GM19351 (cell line): Measurements from ENCODE around the gene TEX11.
A peak's percentile ranks its signal among the peaks of the same experiment; 100 is the strongest.
"Not testable (repeated sequence)": the region's sequence is repeated elsewhere in the genome, so short reads cannot be mapped to it uniquely, and the experiment has no call there.

ENCODE experiments used
- ATAC-seq: cut with Tn5 transposase; IDR thresholded peaks from one replicate; pipeline ENCODE4 v1.9.1; 2021; ENCODE audit warnings: mild to moderate bottlenecking, moderate library complexity; ENCODE audit not compliant: unreplicated experiment

TEX11 gene

GRCh38 chrX:70613295-70613694, 295.2 kb downstream of the TEX11 start:
- no peak for ATAC-seq

GRCh38 chrX:70605352-70605751, 303.2 kb downstream of the TEX11 start:
- no peak for ATAC-seq

DNA sequence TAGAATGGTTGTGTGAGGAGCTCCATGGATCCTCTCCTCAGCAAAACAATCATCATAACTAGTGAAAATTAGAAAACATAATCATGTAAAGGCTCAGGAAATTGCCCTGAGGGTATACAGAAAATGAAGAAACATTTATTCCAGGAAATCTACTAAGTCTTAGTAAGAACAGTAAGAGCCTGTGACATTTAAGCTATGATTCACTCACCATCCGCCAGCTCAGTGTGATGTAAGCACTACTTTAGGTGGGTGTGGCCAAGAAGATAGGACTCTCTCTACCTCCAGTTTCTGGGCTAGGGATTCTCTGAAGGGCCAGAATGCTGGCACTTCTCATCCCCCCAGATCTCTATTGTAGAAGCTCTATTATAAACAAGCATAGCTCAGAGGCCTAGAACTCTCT, 316.4 kb downstream of the TEX11 start:
- ATAC-seq = no peak

DNA sequence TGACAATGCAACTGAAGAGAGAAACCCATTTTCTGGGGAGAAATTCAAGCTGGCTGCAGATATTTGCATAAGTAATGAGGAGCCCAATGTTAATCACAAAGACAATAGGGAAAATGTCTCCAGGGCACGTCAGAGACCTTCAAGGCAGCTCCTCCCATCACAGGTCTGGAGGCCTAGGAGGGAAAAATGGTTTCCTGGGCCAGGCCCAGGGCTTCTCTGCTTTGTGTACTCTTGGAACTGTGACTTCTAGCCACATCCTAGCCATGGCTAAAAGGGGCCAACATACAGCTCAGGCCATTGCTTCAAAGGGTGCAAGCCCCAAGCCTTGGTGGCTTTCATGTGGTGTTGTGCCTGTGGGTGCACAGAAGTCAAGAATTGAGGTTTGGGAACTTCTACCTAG, 321.4 kb downstream of the TEX11 start:
- not testable (repeated sequence) for ATAC-seq

DNA sequence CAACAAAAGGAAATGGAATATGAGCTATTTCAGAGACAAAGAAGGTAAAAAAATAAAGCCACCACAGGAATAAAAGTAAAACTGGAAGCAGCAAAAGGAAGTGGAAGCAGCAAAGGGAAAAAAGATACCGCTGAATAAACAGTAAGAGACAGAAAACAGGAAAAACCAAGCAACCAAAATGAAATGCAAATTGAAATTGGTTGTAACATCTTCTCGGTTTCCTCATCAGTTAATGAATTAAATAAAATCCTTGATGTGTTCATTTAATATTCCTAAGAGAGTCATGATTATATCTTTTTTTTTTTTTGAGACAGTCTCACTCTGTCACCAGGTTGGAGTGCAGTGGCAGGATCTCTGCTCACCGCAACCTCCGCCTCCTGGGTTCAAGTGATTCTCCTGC, 331.1 kb downstream of the TEX11 start:
- no peak for ATAC-seq

GRCh38 chrX:70569922-70570576, 338.5 kb downstream of the TEX11 start:
- ATAC-seq = not testable (repeated sequence)

DNA sequence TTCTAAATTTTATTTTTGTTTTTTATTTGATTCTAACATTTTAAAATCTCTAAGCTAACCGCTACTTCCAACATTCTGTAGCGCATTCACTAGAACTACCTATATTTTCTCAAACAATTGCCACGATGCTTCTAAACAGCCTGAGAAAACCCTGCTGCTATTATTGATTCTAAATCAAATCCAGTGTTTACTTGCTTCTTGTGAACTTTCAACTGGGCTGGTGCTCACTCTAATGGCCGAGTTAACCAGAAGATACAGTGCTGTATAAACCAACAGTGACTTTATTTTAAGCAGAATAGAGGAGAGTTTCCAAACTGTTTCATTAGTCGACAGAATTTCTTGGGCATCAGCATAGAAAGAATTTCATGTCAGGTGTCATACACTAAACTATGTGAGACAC, 353.6 kb downstream of the TEX11 start:
- ATAC-seq = no peak

DNA sequence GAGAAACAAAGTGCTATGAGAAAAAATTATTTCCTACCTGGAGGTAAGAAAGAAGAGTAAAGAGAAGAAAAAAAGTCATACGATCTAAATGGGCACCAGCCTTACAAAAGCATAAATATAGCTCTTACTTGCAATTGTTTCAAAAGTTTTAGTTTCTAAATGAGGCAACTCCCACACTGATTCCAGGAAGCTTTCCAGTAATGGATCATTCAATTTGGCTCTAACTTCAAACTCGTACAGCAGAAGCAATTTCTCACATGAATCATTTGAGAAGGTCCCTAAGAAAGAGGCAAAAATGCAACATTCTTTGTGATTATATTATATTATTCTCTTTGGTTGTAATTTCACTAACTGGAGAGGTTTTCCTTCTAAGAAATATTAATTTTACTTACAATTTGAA, 354.0 kb downstream of the TEX11 start:
- ATAC-seq = no peak

DNA sequence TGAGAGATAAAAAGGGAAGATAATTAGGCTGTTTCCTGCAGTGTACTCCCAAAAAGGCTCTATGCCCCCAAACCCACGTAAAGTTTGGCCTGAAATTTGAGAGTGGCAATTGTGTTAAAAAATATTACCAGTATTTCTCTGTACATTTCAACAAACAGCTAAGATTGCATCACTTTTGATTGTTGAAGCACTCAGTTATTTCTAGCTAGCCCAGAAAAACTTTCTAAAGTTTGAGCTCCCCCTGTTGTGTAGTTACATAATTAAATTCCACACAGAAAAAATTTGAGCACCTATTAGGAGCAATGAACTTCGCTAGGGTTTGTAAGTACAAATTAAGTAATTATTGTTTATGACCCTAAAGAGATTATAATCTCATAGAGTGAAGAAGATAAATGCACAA, 354.4 kb downstream of the TEX11 start:
- ATAC-seq = no peak

- peak; percentile 57 for ATAC-seq
These were observed 355.0 kb downstream of the TEX11 start for GRCh38 chrX:70553516-70553915.

GRCh38 chrX:70552130-70552704, 356.3 kb downstream of the TEX11 start:
- ATAC-seq = no peak

DNA sequence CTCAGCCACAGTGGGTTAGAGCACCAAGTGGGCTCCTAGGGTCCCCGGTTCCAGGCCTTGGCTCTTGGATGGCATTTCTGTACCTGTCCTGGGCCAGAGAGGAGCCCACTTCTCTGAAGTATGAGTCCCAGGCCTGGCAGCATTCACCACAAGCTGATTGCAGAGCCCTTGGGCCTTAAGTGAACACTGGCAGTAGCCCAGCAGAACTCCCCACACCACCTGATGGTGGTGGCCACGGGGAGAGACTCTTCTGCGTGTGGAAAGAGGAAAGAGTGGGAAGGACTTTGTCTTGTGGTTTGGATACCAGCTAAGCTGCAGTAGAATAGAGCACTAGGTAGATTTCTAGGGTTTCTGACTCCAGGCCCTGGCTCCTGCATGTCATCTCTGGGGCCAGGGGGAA, 359.1 kb downstream of the TEX11 start:
- no peak for ATAC-seq

DNA sequence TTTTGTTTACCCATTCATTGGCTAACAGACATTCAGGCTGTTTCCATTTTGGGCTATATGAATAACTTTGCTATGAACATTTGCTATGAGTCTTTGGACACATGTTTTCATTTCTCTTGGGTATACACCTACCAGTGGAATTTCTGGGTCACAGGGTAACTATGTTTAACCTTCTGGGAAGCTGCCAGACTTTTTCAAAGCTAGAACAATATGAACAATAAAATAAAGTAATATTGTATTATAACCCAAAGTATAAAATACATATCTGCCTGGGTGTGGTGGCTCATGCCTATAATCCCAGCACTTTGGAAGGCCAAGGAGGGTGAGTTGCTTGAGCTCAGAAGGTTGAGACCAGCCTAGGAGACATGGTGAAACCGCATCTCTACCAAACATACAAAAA, 373.3 kb downstream of the TEX11 start:
- no peak for ATAC-seq

DNA sequence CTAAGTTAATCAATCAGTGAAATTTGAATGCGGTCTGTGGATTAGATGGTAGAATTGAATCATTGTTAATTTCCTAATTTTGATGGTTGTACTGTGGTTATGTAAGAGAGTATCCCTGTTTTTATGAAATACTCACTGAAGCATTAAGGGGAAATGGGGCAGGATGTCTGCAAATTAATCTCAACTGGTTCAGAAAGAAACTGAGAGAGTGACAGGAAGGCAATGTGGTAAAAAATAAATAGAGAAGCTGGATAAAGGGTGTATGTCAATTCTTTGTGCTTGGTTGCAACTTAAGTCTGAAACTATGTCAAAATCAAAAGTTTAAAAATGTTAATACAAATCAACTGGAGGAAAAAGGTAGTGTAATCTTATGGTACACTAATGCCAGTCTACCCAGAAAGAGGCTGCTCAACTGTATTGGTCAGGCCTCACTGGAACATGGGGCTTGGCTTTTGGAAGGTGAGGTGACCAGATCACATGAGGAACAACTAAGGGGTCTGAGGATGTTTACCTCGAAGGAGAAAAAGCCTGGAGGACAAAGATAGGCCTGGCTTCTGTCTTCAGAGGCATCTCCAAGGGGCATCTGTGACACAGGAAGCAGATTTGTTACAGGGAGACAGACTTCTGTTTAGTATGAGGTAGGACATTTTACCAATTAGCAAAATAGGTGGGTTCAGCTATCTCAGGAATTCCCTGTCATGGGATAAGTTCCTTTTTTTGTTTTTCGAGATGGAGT, 380.7 kb downstream of the TEX11 start:
- no peak for ATAC-seq

DNA sequence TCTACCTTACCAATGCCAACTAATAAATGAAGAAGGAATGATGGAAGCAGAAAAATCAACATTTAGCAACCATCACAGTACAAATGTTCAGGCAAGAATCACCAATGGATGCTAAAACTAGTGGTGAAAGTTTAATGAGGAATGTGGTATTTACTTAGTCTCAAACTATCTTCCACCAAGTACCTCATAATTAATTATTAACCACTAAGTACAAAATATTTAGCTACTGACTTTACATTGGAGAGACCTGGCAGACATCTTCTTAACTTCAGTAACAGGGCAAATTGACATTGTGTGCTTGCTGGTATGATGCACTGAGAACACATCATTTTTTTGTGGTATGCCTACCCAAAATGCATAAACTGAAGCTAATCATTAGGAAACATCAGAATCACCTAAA, 381.5 kb downstream of the TEX11 start:
- no peak for ATAC-seq

- no peak for ATAC-seq
These were observed 382.8 kb downstream of the TEX11 start for GRCh38 chrX:70525733-70526132.

GRCh38 chrX:70515692-70516091, 392.8 kb downstream of the TEX11 start:
- ATAC-seq = not testable (repeated sequence)

DNA sequence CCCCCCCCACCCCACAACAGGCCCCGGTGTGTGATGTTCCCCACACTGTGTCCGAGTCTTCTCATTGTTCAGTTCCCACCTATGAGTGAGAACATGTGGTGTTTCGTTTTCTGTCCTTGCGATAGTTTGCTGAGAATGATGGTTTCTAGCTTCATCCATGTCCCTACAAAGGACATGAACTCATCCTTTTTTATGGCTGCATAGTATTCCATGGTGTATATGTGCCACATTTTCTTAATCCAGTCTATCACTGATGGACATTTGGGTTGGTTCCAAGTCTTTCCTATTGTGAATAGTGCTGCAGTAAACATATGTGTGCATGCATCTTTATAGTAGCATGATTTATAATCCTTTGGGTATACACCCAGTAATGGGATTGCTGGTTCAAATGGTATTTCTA, 393.2 kb downstream of the TEX11 start:
- not testable (repeated sequence) for ATAC-seq

DNA sequence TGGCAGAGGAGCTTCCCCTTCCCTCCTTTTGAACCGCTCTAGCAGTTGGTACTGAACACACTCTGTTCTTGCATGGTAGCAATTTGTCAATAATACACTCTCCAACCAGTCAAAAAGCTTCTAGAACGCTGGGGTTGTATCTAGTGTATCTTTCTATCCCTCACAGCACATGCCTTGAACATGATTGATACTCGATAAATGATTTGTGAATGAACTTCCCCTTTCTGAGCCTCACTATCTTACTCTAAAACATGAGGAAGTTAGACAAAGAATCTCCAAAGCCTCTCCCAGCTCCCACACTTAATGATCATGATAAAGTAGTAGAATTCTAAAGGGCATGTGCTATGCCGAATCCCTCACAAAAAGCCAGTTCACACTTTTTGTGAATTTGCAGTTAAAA, 399.4 kb downstream of the TEX11 start:
- no peak for ATAC-seq

GRCh38 chrX:70508296-70508911, 400.1 kb downstream of the TEX11 start:
- ATAC-seq = no peak

DNA sequence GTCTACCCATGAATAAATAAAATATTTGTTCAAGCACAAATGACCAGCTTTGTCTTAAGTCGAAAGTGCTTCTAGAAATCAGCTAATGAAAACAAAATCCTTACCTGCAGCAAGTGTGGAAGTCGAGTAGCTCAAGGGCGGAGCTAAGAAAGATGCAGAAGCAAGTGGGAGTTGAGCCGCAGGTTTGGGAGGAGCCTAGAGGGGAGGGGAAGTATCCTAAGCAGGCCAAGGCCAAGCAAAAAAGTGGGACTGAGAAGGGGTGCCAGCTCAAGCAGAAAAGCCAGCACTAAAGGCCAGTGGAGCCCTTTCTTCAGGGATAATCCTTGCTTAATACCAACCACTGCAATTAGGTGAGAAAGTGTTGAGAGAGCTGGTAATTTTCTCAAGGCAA, 403.1 kb downstream of the TEX11 start:
- ATAC-seq = no peak
